ENCODE measurements around the gene NRARP.

The NRARP gene

DNA sequence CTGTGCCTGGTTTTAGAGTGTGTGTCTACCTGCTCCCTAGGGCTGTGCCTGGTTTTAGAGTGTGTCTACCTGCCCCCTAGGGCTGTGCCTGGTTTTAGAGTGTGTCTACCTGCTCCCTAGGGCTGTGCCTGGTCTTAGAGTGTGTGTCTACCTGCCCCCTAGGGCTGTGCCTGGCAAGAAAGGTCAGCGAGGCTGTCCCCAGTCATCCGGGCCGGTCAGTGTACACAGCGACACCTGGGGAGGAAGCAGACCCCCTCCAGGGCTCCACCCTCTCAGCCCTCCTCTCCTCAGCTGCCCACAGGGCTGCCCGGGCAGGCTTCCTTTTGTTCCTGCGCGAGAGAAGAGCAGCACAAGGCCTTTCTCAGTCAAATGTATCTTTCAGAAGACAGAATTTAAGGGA lies 4.1 kb downstream of the NRARP start:
- H3K36me3 ChIP-seq (ENCODE audit: insufficient read depth), result no peaks in the 10 kb centered on the region
- no peaks in the 10 kb centered on the region for H3K79me2 ChIP-seq (ENCODE audit: insufficient read depth, low read depth)
- peaks cover 10% of the 10 kb centered on the region for H3K4me1 ChIP-seq (ENCODE audit: low read depth, poor library complexity, severe bottlenecking)
- no peak overlapping the region for H2AFZ ChIP-seq (ENCODE audit: low read depth)
- no peaks in the 10 kb centered on the region for H4K20me1 ChIP-seq (ENCODE audit: insufficient read depth)
- TF ChIP-seq, protein P1, sequence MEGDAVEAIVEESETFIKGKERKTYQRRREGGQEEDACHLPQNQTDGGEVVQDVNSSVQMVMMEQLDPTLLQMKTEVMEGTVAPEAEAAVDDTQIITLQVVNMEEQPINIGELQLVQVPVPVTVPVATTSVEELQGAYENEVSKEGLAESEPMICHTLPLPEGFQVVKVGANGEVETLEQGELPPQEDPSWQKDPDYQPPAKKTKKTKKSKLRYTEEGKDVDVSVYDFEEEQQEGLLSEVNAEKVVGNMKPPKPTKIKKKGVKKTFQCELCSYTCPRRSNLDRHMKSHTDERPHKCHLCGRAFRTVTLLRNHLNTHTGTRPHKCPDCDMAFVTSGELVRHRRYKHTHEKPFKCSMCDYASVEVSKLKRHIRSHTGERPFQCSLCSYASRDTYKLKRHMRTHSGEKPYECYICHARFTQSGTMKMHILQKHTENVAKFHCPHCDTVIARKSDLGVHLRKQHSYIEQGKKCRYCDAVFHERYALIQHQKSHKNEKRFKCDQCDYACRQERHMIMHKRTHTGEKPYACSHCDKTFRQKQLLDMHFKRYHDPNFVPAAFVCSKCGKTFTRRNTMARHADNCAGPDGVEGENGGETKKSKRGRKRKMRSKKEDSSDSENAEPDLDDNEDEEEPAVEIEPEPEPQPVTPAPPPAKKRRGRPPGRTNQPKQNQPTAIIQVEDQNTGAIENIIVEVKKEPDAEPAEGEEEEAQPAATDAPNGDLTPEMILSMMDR (conservative IDR thresholded peaks at IDR 0.05; ENCODE audit: low read depth, low read length), result no peak
- H3K4me3 ChIP-seq (IDR thresholded peaks at IDR 0.05; ENCODE audit: insufficient read depth, low read depth, low read length), result no peak overlapping the region
- no peak overlapping the region for H3K27ac ChIP-seq
- no peak overlapping the region for H3K9ac ChIP-seq
- no peak overlapping the region for H3K4me2 ChIP-seq
- peaks cover 73% of the 10 kb centered on the region for H3K27me3 ChIP-seq (ENCODE audit: insufficient read depth, low read depth)

DNA sequence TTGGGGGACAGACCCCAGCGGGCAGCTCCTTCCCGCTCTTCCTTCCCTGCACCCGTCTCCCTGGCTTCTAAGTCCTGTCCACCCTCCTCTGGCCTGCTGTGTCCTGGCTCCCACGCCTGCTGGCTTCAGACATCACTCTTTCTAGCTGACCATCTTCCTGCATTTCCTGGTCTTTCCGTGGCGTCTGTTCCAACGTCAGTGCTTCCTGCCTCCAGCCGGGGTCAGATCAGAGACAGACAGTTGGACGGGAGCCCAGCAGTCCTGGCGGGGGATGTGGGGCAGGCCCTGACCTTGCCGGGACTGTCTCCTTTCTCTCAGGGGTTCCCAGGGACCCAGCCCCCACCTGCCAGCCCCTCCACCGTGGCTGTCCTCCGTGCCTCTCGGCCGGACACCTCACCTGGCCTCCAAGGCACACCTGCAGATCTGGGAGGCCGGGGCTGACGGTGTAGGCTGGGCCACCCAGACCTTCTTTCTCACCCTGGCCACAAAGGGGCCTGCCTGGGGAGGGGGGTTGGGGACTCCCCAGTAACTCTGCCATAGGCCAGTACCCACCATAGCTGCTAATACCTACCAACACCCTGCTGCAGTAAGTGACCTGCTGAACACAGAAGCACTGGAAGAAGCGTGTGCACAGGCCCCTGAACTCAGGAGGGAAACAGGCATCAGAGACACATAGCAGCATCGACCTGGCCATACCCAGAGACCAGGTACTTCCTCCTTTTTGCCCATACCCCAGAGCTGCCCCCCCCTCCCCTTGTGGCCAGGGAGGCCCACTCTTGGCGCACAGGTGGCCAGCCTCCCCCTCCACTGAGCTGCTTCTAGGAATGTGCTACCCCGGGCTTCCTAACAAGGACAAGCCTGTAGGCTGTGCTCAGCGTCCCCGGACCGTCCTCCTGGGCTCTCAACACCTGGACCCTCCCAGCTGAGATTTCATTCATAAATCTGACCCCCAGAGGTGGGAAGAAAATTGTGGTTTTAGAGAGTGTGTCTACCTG lies 5.1 kb downstream of the NRARP start:
- Histone ChIP-seq H3K79me2 (ENCODE audit: insufficient read depth, low read depth) (no peaks in the 10 kb centered on the region), H3K27me3 (ENCODE audit: insufficient read depth, low read depth) (peaks cover 79% of the 10 kb centered on the region), H3K27ac (no peak overlapping the region), H3K9ac (no peak overlapping the region), H3K36me3 (ENCODE audit: insufficient read depth) (no peaks in the 10 kb centered on the region), H3K4me2 (no peak overlapping the region), H3K4me1 (ENCODE audit: low read depth, poor library complexity, severe bottlenecking) (peaks cover 10% of the 10 kb centered on the region), H2AFZ (ENCODE audit: low read depth) (no peak overlapping the region), H3K4me3 (IDR thresholded peaks at IDR 0.05; ENCODE audit: insufficient read depth, low read depth, low read length) (no peak overlapping the region), H4K20me1 (ENCODE audit: insufficient read depth) (no peaks in the 10 kb centered on the region)
- TF ChIP-seq, protein P1 (conservative IDR thresholded peaks at IDR 0.05; ENCODE audit: low read depth, low read length), result no peak

DNA sequence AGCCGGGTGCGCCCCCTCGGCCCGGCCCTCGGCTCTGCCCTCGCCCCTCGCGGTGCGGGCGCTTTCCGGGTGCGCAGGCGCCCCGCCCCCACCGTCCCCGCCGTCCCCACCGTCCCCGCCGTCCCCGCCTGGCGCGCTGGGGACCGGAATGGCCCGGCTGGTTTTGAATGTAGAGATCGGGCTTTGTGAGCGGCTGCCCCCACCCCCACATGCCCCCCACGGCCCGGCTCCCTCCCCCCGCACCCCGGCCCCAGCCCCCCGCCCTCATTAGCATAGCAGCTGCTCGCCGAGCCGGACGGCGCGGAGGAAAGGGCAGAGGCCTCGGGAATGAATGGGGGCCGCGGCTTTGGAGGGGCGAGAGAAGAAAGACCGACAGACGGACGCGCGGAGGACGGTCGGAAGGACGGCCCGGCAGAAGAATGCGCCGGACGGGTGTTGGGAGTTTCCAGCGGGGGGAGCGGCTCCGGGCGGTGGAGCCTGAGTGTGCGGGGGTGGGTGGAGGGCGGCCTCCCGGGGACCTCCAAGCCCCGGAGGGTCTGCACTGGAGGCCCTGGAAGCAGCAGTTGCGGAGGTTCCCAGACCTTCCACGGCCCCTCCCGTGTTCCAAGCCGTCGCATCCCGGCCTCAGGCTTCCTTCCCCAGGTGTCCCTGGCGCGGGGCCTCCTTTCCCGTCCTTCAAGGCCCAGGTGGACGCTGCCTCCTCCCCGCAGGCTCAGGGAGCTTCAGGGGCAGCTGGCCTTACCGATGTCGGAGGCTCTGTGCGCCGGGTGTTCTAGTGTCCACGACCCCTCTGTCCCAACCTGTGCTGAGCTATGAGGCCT lies 6.0 kb downstream of the NRARP start:
- H3K4me3 ChIP-seq (IDR thresholded peaks at IDR 0.05; ENCODE audit: insufficient read depth, low read depth, low read length), result no peak overlapping the region
- no peaks in the 10 kb centered on the region for H3K79me2 ChIP-seq (ENCODE audit: insufficient read depth, low read depth)
- no peaks in the 10 kb centered on the region for H3K36me3 ChIP-seq (ENCODE audit: insufficient read depth)
- H3K27me3 ChIP-seq (ENCODE audit: insufficient read depth, low read depth), result peaks cover 74% of the 10 kb centered on the region
- no peaks in the 10 kb centered on the region for H4K20me1 ChIP-seq (ENCODE audit: insufficient read depth)
- peaks cover 10% of the 10 kb centered on the region for H3K4me1 ChIP-seq (ENCODE audit: low read depth, poor library complexity, severe bottlenecking)
- H3K9ac ChIP-seq, result no peak overlapping the region
- no peak overlapping the region for H2AFZ ChIP-seq (ENCODE audit: low read depth)
- no peak overlapping the region for H3K4me2 ChIP-seq
- TF ChIP-seq, protein P1 (conservative IDR thresholded peaks at IDR 0.05; ENCODE audit: low read depth, low read length), result no peak
- H3K27ac ChIP-seq, result no peak overlapping the region

DNA sequence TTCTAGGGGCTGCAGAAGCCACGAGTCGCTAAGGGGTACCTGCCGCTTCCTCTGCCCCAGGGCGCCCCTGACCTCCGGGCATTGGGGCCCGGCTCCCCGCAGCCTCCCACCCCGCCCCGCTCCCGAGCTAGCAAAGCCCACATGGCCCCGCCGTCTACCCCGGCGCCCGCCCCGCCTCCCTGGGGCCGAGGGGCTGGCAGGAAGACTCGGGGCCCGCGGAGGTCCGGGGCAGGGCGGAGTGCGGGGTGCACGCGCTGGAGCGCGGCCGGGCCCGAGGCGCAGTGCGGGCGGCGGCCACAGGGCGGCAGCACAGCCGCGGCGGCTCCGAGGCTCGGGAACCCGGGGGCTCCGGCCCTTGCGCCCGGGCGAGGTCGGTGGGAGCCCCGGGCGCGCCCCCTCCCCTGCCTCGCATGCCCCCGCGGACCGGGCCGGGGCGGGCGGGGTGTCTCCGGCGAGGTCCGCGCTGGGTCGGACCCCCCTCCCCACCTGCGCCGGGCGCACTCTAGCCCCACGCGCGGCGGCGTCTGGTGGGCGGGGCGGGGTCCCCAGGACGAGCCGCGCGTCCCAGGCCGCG lies 6.7 kb downstream of the NRARP start:
- Histone ChIP-seq H3K79me2 (ENCODE audit: insufficient read depth, low read depth) (no peaks in the 10 kb centered on the region), H3K4me2 (no peak overlapping the region), H3K4me1 (ENCODE audit: low read depth, poor library complexity, severe bottlenecking) (peaks cover 4% of the 10 kb centered on the region), H3K27ac (no peak overlapping the region), H4K20me1 (ENCODE audit: insufficient read depth) (no peaks in the 10 kb centered on the region), H3K9ac (no peak overlapping the region), H2AFZ (ENCODE audit: low read depth) (0 out of 2 replicates have a peak overlapping the region, but pooled peaks have one; percentile 18), H3K4me3 (IDR thresholded peaks at IDR 0.05; ENCODE audit: insufficient read depth, low read depth, low read length) (no peak overlapping the region), H3K27me3 (ENCODE audit: insufficient read depth, low read depth) (peaks cover 70% of the 10 kb centered on the region), H3K36me3 (ENCODE audit: insufficient read depth) (no peaks in the 10 kb centered on the region)
- TF ChIP-seq, protein P1 (conservative IDR thresholded peaks at IDR 0.05; ENCODE audit: low read depth, low read length), result 0 out of 2 replicates have a peak, but pooled peaks have one; percentile 2

Measured in KMS-11 (cell line).